Fibroblast of skin of left quadriceps (primary cell): ENCODE measurements around the gene TSPAN2.
"Not testable (repeated sequence)": the region's sequence is repeated elsewhere in the genome, so short reads cannot be mapped to it uniquely, and the experiment has no call there.

ENCODE experiments used
- DNase-seq, 2 experiments: peaks; one replicate each; pipeline ENCODE4 v3.0.0-alpha.2; 2013; ENCODE audit warnings: low read depth in 2 of 2

Gene TSPAN2

GRCh38 chr1:115036814-115037507, 52.3 kb downstream of the TSPAN2 start:
- DNase-seq, result no peak

GRCh38 chr1:115035652-115036051, 53.7 kb downstream of the TSPAN2 start:
- no peak for DNase-seq

GRCh38 chr1:115031595-115031994, 57.7 kb downstream of the TSPAN2 start:
- DNase-seq, result no peak

GRCh38 chr1:115029526-115029925, 59.8 kb downstream of the TSPAN2 start, which contains the start of gene TSHB:
Gene TSHB (plus strand): TSS chr1:115029826. CDS start chr1:115033363, 3,537 bp downstream.
- no peak for DNase-seq

GRCh38 chr1:115023593-115023992, 65.7 kb downstream of the TSPAN2 start:
- DNase-seq, result no peak

- DNase-seq, result no peak
Observed at GRCh38 chr1:115021145-115021544, 68.2 kb downstream of the TSPAN2 start.

GRCh38 chr1:115019549-115019948, 69.8 kb downstream of the TSPAN2 start:
- not testable (repeated sequence) for DNase-seq

GRCh38 chr1:115013792-115014191, 75.5 kb downstream of the TSPAN2 start:
- DNase-seq, result no peak

GRCh38 chr1:115012434-115012833, 76.9 kb downstream of the TSPAN2 start:
- no peak for DNase-seq

- no peak for DNase-seq
Observed at GRCh38 chr1:115012006-115012405, 77.3 kb downstream of the TSPAN2 start.

- DNase-seq, result no peak
Observed at GRCh38 chr1:115006191-115006590, 83.1 kb downstream of the TSPAN2 start.
